Measurements from ENCODE around the gene KRT82. TPM values are rescaled to one million over a fixed set of nuclear protein-coding genes. Genes with fewer than 3 reads are reported as not detected.

KRT82 gene
- total RNA-seq, 3 donors from 2014 or later: not detected

DNA sequence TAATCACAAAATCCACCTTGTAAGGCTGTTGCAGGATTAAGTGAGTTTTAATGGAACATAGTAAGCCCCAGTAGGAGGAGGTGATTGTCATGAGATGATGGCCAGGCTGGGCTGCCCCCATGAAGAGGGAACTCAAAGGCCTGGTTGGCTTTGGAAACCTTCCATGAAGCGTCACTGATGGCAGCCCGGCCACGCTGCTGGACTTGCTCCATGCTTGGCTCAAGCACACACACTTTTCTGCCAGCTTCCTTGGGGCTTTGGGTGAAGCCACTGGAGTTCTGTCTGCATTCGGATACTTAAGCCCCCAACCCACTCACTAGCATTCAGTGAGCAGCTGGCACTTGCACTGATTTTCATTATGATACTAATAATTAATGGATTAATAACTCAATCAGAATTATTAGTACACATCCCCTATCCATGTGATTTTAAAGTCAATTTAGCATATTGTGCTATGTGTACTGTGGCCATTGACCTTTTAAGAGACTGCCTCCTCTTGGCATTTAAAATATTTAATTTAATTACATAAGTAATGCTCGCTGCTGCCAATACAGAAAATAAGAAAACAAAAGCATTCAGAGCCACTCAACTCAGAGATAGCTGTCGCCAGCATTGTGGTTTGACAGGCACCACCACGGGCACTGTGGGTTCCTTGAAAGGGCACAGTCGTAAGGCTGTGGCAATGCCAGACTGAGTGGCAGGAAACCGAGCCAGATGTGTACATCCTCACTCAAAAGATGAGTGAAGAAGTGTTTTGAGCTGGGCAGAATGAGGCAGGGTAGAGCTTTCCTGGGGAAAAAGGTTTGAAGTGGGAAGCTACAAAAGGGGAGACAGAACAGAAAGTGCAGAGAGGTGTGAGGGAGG is 54.7 kb downstream of the KRT82 start:
- Histone ChIP-seq H3K27me3 (no peaks in the 10 kb centered on the region), H3K9me3 (no peaks in the 10 kb centered on the region), H3K4me3 (no peak overlapping the region), H3K4me1 (no peaks in the 10 kb centered on the region), H3K27ac (peak overlapping the region; percentile 49 to 75), H3K36me3 (no peaks in the 10 kb centered on the region)
- DNase-seq (ENCODE audit: low spot score in 2 of 2): peak; percentile 64 to 82
- intact Hi-C loops (cut with DNase I; ENCODE audit: low total_unique reads): loop anchor here (5.0 kb wide), 1 partner anchor 891 kb away; a partner anchor contains a TSS
- peak in 1 of 3 donors; percentile 14 for TF ChIP-seq POLR2AphosphoS5 (IDR thresholded peaks at IDR 0.05)
- TF ChIP-seq POLR2A (IDR thresholded peaks at IDR 0.05): no peak

DNA sequence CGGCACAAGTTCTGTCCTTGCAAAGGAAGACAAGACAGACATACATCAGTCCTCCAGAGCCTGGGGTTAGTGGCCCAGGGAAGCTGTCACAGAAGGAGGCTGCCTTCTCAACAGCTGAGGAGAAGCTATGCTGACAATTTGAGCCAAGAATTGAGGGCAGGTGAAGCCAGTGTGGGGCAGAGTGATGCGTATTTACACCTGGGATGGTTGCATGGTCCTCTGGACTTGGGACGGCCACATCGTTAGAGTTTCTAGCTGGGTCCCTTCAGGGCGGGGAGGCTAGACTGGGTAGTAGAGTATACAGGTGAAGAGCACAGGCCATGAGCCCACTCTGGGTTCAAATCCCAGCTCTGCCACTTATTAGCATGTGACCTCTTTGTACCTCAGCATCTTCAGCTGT is 55.3 kb downstream of the KRT82 start:
- DNase-seq (ENCODE audit: low spot score in 2 of 2): peak in 1 of 2 donors; percentile 22
- no peak overlapping the region for H3K4me3 ChIP-seq
- no peaks in the 10 kb centered on the region for H3K4me1 ChIP-seq
- no peaks in the 10 kb centered on the region for H3K36me3 ChIP-seq
- H3K27ac ChIP-seq: peak overlapping the region; percentile 49 to 75
- no peaks in the 10 kb centered on the region for H3K9me3 ChIP-seq
- TF ChIP-seq, protein P1, sequence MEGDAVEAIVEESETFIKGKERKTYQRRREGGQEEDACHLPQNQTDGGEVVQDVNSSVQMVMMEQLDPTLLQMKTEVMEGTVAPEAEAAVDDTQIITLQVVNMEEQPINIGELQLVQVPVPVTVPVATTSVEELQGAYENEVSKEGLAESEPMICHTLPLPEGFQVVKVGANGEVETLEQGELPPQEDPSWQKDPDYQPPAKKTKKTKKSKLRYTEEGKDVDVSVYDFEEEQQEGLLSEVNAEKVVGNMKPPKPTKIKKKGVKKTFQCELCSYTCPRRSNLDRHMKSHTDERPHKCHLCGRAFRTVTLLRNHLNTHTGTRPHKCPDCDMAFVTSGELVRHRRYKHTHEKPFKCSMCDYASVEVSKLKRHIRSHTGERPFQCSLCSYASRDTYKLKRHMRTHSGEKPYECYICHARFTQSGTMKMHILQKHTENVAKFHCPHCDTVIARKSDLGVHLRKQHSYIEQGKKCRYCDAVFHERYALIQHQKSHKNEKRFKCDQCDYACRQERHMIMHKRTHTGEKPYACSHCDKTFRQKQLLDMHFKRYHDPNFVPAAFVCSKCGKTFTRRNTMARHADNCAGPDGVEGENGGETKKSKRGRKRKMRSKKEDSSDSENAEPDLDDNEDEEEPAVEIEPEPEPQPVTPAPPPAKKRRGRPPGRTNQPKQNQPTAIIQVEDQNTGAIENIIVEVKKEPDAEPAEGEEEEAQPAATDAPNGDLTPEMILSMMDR (IDR thresholded peaks at IDR 0.05): no peak
- TF ChIP-seq POLR2AphosphoS5 (IDR thresholded peaks at IDR 0.05): no peak
- TF ChIP-seq POLR2A (IDR thresholded peaks at IDR 0.05): no peak
- intact Hi-C loops (cut with DNase I; ENCODE audit: low total_unique reads): loop anchor here (5.0 kb wide), 1 partner anchor 892 kb away; a partner anchor contains a TSS
- H3K27me3 ChIP-seq: no peaks in the 10 kb centered on the region

DNA sequence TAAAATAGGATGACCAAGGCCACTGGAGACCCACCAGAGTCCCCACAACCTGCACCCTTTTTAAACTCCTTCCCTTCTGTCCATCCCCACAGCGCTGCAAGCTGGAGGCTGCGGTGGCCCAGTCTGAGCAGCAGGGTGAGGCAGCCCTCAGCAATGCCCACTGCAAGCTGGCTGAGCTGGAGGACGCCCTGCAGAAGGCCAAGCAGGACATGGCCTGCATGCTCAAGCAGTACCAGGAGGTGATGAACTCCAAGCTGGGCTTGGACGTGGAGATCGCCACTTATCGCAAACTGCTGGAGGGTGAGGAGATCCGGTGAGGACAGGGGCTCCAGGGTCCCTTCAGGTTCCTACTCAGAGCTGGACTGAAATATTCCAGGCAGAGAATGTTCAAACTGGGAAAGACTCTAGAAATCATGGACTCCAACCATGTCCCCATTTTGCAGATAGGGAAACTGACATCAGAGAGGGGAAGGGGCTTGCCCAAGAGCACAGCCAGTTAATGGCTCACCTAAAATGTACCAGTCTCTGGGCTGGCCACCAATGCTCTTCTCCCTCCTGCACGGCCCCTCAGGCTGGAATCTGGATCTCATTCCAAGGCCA is 56.0 kb downstream of the KRT82 start:
- Histone ChIP-seq H3K27ac (no peak overlapping the region), H3K9me3 (no peaks in the 10 kb centered on the region)

DNA sequence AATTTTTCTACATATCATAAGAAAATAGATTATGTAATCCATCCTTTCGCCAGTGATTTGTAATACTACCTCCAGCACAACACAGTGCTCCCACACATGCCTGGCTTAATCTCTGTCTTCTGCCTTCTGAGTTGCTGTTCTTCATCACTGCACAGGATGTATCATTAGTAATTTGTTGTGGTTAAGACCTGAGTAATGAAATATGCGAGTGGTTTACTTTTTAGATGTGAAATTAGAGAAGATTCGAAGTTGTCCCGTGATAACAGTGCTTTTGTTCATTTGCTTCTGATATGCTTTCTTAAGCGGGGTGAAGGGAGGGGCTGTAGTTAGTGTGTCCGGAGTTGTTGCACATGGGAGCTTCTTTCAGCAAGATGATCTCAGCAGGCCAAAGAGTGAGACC is 56.9 kb downstream of the KRT82 start:
- intact Hi-C loops (cut with DNase I; ENCODE audit: low total_unique reads): no loop called here
- H3K9me3 ChIP-seq: peaks cover 0 to 2% of the 10 kb centered on the region in 2 donors
- H3K36me3 ChIP-seq: no peaks in the 10 kb centered on the region
- no peaks in the 10 kb centered on the region for H3K4me1 ChIP-seq
- no peak for DNase-seq (ENCODE audit: low spot score in 2 of 2)
- no peaks in the 10 kb centered on the region for H3K27me3 ChIP-seq
- no peak overlapping the region for H3K4me3 ChIP-seq
- TF ChIP-seq POLR2A (IDR thresholded peaks at IDR 0.05) (no peak), POLR2AphosphoS5 (IDR thresholded peaks at IDR 0.05) (no peak)
- TF ChIP-seq, protein P1 (IDR thresholded peaks at IDR 0.05): no peak
- no peak overlapping the region for H3K27ac ChIP-seq

More for the DNA sequence above, 56.0 kb downstream of the KRT82 start:
- H3K36me3 ChIP-seq: no peaks in the 10 kb centered on the region
- peak in 1 of 2 donors; percentile 31 for DNase-seq (ENCODE audit: low spot score in 2 of 2)
- H3K4me1 ChIP-seq: no peaks in the 10 kb centered on the region
- TF ChIP-seq POLR2AphosphoS5 (IDR thresholded peaks at IDR 0.05) (no peak), POLR2A (IDR thresholded peaks at IDR 0.05) (no peak)
- TF ChIP-seq, protein P1 (IDR thresholded peaks at IDR 0.05): no peak
- no peak overlapping the region for H3K4me3 ChIP-seq
- intact Hi-C loops (cut with DNase I; ENCODE audit: low total_unique reads): loop anchor here (5.0 kb wide), 1 partner anchor 892 kb away; a partner anchor contains a TSS
- no peaks in the 10 kb centered on the region for H3K27me3 ChIP-seq

DNA sequence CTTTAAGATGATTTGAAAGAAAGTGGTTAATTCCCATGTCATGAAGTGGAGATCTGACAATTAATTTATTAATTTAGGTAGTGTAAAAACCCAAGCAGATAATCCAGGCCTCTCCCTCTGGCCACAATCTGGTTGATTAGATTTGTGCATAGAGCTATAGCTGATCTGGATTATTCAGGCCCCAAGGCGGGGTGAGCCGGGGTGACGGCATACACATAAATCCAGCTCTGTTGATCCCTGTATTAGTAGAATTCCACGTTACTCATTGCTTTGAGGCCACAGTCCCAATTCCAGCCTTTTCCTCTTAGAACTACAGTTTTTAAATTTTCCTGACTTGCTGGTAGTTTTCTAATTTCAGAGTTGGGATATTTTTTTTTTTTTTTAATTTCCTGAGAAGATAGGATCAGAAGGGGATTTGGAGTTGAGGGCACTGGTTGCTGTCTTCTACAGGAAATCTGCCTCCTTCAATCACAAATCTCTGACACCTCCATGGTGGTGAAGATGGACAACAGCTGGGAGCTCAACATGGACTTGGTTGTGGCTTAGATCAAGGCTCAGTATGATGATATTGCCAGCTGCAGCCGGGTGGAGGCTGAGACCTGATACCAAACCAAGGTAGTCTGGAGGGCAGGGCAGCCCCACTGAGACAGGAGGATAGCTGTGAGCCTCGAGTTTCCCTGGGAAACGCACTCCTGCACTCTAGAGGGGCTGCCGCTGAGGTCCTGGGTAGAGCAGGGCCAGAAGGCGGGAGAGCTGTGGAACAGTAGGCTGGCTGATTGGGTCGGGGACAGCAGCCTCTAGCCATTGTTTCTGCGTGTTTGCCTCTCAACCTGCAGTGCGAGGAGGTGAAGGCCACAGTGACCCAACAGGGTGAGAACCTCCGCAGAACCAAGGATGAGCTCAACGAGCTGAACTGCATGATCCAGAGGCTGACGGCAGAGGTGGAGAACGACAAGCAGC is 58.3 kb downstream of the KRT82 start:
- no peak overlapping the region for H3K4me3 ChIP-seq
- H3K27ac ChIP-seq: no peak overlapping the region
- no peaks in the 10 kb centered on the region for H3K27me3 ChIP-seq
- no peaks in the 10 kb centered on the region for H3K4me1 ChIP-seq
- DNase-seq (ENCODE audit: low spot score in 2 of 2): peak in 1 of 2 donors; percentile 43
- no peak for TF ChIP-seq POLR2AphosphoS5 (IDR thresholded peaks at IDR 0.05)
- TF ChIP-seq, protein P1 (IDR thresholded peaks at IDR 0.05): no peak
- TF ChIP-seq POLR2A (IDR thresholded peaks at IDR 0.05): no peak
- peaks cover 4 to 14% of the 10 kb centered on the region in 2 donors for H3K9me3 ChIP-seq
- no peaks in the 10 kb centered on the region for H3K36me3 ChIP-seq
- intact Hi-C loops (cut with DNase I; ENCODE audit: low total_unique reads): no loop called here
